ENCODE results near the gene MAPK8IP1.
"Not testable (repeated sequence)": the region's sequence is repeated elsewhere in the genome, so short reads cannot be mapped to it uniquely, and the experiment has no call there.

GRCh38 chr11:45900175-45900800 is 14.8 kb downstream of the MAPK8IP1 start:
- TF ChIP-seq, protein P1, sequence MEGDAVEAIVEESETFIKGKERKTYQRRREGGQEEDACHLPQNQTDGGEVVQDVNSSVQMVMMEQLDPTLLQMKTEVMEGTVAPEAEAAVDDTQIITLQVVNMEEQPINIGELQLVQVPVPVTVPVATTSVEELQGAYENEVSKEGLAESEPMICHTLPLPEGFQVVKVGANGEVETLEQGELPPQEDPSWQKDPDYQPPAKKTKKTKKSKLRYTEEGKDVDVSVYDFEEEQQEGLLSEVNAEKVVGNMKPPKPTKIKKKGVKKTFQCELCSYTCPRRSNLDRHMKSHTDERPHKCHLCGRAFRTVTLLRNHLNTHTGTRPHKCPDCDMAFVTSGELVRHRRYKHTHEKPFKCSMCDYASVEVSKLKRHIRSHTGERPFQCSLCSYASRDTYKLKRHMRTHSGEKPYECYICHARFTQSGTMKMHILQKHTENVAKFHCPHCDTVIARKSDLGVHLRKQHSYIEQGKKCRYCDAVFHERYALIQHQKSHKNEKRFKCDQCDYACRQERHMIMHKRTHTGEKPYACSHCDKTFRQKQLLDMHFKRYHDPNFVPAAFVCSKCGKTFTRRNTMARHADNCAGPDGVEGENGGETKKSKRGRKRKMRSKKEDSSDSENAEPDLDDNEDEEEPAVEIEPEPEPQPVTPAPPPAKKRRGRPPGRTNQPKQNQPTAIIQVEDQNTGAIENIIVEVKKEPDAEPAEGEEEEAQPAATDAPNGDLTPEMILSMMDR (IDR thresholded peaks at IDR 0.05), result not testable (repeated sequence)
- TF ChIP-seq EZH2phosphoT487, EZH2 (IDR thresholded peaks at IDR 0.05): not testable (repeated sequence)

Data from neural progenitor cell (in vitro differentiated cells).